GM23248 (cell line): ENCODE measurements around the gene RTTN. TPM values are rescaled to one million over a fixed set of nuclear protein-coding genes. Genes with fewer than 3 reads are reported as not detected.
"Not testable (repeated sequence)": the region's sequence is repeated elsewhere in the genome, so short reads cannot be mapped to it uniquely, and the experiment has no call there.

ENCODE experiments used
- DNase-seq: peaks from one replicate; pipeline ENCODE4 v3.0.0-alpha.2; 2015
- H2AFZ ChIP-seq: fragments of 200-600 bp; sonication (generic); 2 replicates; pipeline ENCODE4 v1.6.1; 2016; ENCODE audit warnings: antibody characterized with exemption
- H3F3A ChIP-seq: fragments of 200-600 bp; sonication (generic); 2 replicates; pipeline ENCODE4 v1.6.1; 2016; ENCODE audit warnings: mild to moderate bottlenecking, antibody characterized with exemption, mixed run types; ENCODE audit not compliant: insufficient read depth
- H3K27ac ChIP-seq: fragments of 200-600 bp; sonication (generic); 2 replicates; pipeline ENCODE4 v1.5.1; 2016; ENCODE audit warnings: mild to moderate bottlenecking
- H3K27me3 ChIP-seq: fragments of 200-600 bp; sonication (generic); replicated peaks from 2 replicates; pipeline ENCODE4 v1.6.1; 2016; ENCODE audit warnings: mild to moderate bottlenecking; ENCODE audit not compliant: insufficient read depth
- H3K36me3 ChIP-seq: fragments of 200-600 bp; sonication (generic); 2 replicates; pipeline ENCODE4 v1.6.1; 2016; ENCODE audit warnings: low read depth, mild to moderate bottlenecking
- H3K4me1 ChIP-seq: fragments of 200-600 bp; sonication (generic); 2 replicates; pipeline ENCODE4 v1.6.1; 2016; ENCODE audit warnings: mild to moderate bottlenecking; ENCODE audit not compliant: insufficient read depth
- H3K4me2 ChIP-seq: fragments of 200-600 bp; sonication (generic); one replicate; pipeline ENCODE4 v1.6.1; 2016; ENCODE audit warnings: mild to moderate bottlenecking; ENCODE audit not compliant: unreplicated experiment
- H3K4me3 ChIP-seq: fragments of 200-600 bp; sonication (generic); 2 replicates; pipeline ENCODE4 v1.5.1; 2016; ENCODE audit warnings: mild to moderate bottlenecking
- H3K79me2 ChIP-seq: fragments of 200-600 bp; sonication (generic); 2 replicates; pipeline ENCODE4 v1.6.1; 2016; ENCODE audit warnings: mild to moderate bottlenecking; ENCODE audit not compliant: insufficient read depth
- H3K9ac ChIP-seq: fragments of 200-600 bp; sonication (generic); 2 replicates; pipeline ENCODE4 v1.6.1; 2016; ENCODE audit warnings: mild to moderate bottlenecking
- H3K9me2 ChIP-seq: fragments of 200-600 bp; sonication (generic); 2 replicates; pipeline ENCODE4 v1.6.1; 2016; ENCODE audit warnings: mixed run types, mild to moderate bottlenecking, moderate library complexity; ENCODE audit not compliant: insufficient read depth
- H3K9me3 ChIP-seq: fragments of 200-600 bp; sonication (generic); one replicate; pipeline ENCODE4 v1.6.1; 2017; ENCODE audit warnings: low read depth
- H4K20me1 ChIP-seq: fragments of 200-600 bp; sonication (generic); 2 replicates; pipeline ENCODE4 v1.6.0; 2016; ENCODE audit not compliant: insufficient read depth
- EZH2 ChIP-seq: fragments of 200-600 bp; sonication (generic); IDR thresholded peaks from 2 replicates; pipeline ENCODE4 v1.6.1; 2018; ENCODE audit warnings: antibody characterized with exemption, mild to moderate bottlenecking; ENCODE audit not compliant: insufficient read depth, poor library complexity, severe bottlenecking
- EZH2phosphoT487 ChIP-seq: fragments of 200-600 bp; sonication (generic); IDR thresholded peaks from 2 replicates; pipeline ENCODE4 v1.6.1; 2018; ENCODE audit warnings: antibody characterized with exemption, moderate library complexity, mild to moderate bottlenecking, low read depth; ENCODE audit not compliant: insufficient read depth
- WGBS, 2 experiments: methylation state at CpG; one replicate each; pipeline ENCODE4 v1.1.6; 2015 to 2017; ENCODE audit warnings: low lambda C conversion rate in 2 of 2, low coverage in 1 of 2; ENCODE audit errors: missing lambda C conversion rate in 2 of 2; 5-methylcytosine and 5-hydroxymethylcytosine counted together
- in situ Hi-C: fragments of 300-500 bp; cut with MboI; formaldehyde crosslinking; loops from 2 replicates; pipeline ENCODE4 v1.15.0; 2020
- polyA plus RNA-seq: library from polyadenylated mRNA; unstranded; fragments of >200 nt; fragmentation: Nextera tagmentation; extraction: Ambion mirVana; gene quantifications from 2 replicates; pipeline ENCODE4 v1.2.1, GENCODE V29; 2016
- total RNA-seq: library from RNA; depleted of rRNA; stranded (reverse); fragments of >200 nt; shearing (Covaris generic); gene quantifications from 2 replicates; pipeline ENCODE4 v1.2.3, GENCODE V29; 2014

Gene RTTN
- total and polyA plus RNA-seq, 2 experiments from 2014 or later, result 12.4 to 19.3 TPM

DNA sequence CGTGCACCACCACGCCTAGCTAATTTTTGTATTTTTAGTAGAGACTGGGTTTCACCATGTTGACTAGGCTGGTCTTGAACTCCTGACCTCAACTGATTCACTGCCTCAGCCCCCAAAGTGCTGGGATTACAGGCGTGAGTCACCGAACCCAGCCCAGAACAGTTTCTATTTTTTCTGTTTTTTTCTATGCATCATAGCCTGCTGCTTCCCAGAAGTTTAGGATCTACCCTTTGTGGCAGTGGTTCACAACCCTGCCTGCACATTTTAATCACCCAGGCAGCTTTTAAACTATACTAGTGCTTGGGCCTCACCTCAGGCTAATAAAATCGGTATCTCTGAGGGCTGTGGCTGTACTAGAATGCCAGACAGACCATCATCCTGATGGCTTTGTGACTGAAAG lies 43.6 kb upstream of the RTTN start:
- Histone ChIP-seq H3K27me3 (no peaks in the 10 kb centered on the region), H3K9ac (peak overlapping the region; percentile 12; the same call in 1 of the 2 replicates), H3K9me2 (no peaks in the 10 kb centered on the region), H3K4me2 (no peak overlapping the region), H3K36me3 (no peaks in the 10 kb centered on the region), H3K27ac (peak overlapping the region; percentile 42; the same call in 1 of the 2 replicates), H3K4me3 (no peak overlapping the region), H3K79me2 (no peaks in the 10 kb centered on the region), H3K4me1 (peaks cover 15% of the 10 kb centered on the region; the same call in 1 of the 2 replicates), H4K20me1 (no peaks in the 10 kb centered on the region), H2AFZ (peak overlapping the region; percentile 44; the same call in 1 of the 2 replicates), H3K9me3 (no peaks in the 10 kb centered on the region), H3F3A (no peaks in the 10 kb centered on the region)
- DNase-seq, result peak; percentile 68
- TF ChIP-seq EZH2phosphoT487 (no peak), EZH2 (no peak)
- WGBS, 2 experiments, result 58 to 62% methylated on average over 5 of the region's 5 CpGs
- in situ Hi-C loops, result no loop called here

GRCh38 chr18:70246061-70246466 lies 40.6 kb upstream of the RTTN start:
- DNase-seq, result no peak
- Histone ChIP-seq H3F3A (no peaks in the 10 kb centered on the region), H3K4me1 (peaks cover 15% of the 10 kb centered on the region; the same call in 1 of the 2 replicates), H3K9me2 (no peaks in the 10 kb centered on the region), H3K36me3 (no peaks in the 10 kb centered on the region), H3K9me3 (no peaks in the 10 kb centered on the region), H3K9ac (no peak overlapping the region), H3K27ac (no peak overlapping the region), H3K4me2 (no peak overlapping the region), H2AFZ (peak overlapping the region; percentile 85), H3K27me3 (no peaks in the 10 kb centered on the region), H4K20me1 (no peaks in the 10 kb centered on the region), H3K4me3 (no peak overlapping the region), H3K79me2 (no peaks in the 10 kb centered on the region)
- no peak for TF ChIP-seq EZH2
- no peak for TF ChIP-seq EZH2phosphoT487
- in situ Hi-C loops, result no loop called here
- 29 to 30% methylated on average over 4 of the region's 4 CpGs for WGBS, 2 experiments

DNA sequence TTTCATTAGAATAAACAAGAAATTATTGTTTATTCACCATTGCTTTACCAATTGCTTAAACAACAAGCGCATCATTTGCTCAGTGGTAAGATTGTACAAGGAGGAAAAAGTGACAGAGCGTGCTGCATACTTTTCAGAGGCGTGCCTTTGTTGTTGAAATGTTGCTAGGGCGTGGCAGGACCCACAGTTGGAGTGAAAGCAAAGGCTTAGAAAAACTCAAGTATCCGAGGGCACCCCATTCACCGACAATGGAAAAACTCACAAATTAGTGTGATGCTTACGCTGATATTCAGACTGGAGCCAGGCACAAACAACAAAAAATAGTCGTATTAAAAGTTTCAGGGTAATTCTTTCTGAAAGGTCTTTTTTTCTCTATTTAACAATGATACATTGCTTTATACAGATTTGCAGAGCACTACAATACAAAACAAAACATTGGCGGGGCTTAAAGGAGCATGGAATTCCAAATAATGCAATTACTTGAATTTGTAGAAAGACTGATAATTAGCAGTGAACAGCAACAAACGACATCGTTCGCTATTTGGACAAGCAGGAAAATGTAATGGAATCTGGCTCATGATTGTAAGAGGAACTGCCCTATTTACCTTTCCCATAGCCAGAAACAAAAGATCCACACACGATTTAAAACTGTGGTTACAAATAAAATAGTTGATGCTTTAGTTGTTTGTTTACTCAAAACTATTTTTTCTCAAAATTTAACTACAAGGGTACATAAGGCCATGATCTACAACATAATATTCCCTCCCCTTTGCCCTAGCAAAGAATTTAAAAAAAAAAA lies 37.8 kb upstream of the RTTN start:
- no peak for DNase-seq
- Histone ChIP-seq H3K9ac (no peak overlapping the region), H3K27me3 (no peaks in the 10 kb centered on the region), H3K4me2 (no peak overlapping the region), H3K79me2 (no peaks in the 10 kb centered on the region), H3K36me3 (no peaks in the 10 kb centered on the region), H3K27ac (no peak overlapping the region), H2AFZ (no peak overlapping the region), H3K4me3 (no peak overlapping the region), H3K4me1 (peaks cover 7% of the 10 kb centered on the region; the same call in 1 of the 2 replicates), H3K9me3 (no peaks in the 10 kb centered on the region), H3K9me2 (no peaks in the 10 kb centered on the region), H3F3A (no peaks in the 10 kb centered on the region), H4K20me1 (no peaks in the 10 kb centered on the region)
- 74 to 77% methylated on average over 13 of the region's 13 CpGs for WGBS, 2 experiments
- no peak for TF ChIP-seq EZH2
- TF ChIP-seq EZH2phosphoT487, result no peak
- in situ Hi-C loops, result no loop called here

GRCh38 chr18:70236921-70237320 lies 31.4 kb upstream of the RTTN start:
- not testable (repeated sequence) for H3K4me3 ChIP-seq

More at GRCh38 chr18:70236921-70237320, 31.4 kb upstream of the RTTN start:
- H3K4me2 ChIP-seq, H3K9me3 ChIP-seq, H4K20me1 ChIP-seq, H3K27ac ChIP-seq, in situ Hi-C loops, H3F3A ChIP-seq, H3K36me3 ChIP-seq, H2AFZ ChIP-seq, DNase-seq, H3K27me3 ChIP-seq, H3K79me2 ChIP-seq, H3K9me2 ChIP-seq, H3K9ac ChIP-seq: not testable (repeated sequence)
- 65 to 80% methylated on average over 7 of the region's 7 CpGs for WGBS, 2 experiments
- H3K4me1 ChIP-seq, result peaks cover 14% of the 10 kb centered on the region
